Gastrocnemius medialis (tissue), 4 donors: ENCODE results near the gene ZBTB16. TPM values are rescaled to one million over a fixed set of nuclear protein-coding genes. Genes with fewer than 3 reads are reported as not detected.

Experiments used
- ATAC-seq, 2 donors: fragments of 150-250 bp; one replicate each; pipeline ENCODE4 v1.9.1; 2016
- DNase-seq, 2 donors: peaks; one replicate each; pipeline ENCODE4 v3.0.0-alpha.2; 2019
- H3K27ac ChIP-seq, 4 donors: fragments of 200-600 bp; sonication (generic); 1 replicate in 1 of 4; 2 replicates in 3 of 4; pipeline ENCODE4 v1.5.1; 2016 to 2018; ENCODE audit warnings: mild to moderate bottlenecking in 2 of 4, moderate library complexity in 1 of 4
- H3K27me3 ChIP-seq, 3 donors: fragments of 200-600 bp; sonication (generic) in 2 of 3; 1 replicate in 1 of 3; 2 replicates in 2 of 3; pipeline versions ENCODE4 v1.5.1 to v1.6.0; 2016 to 2019; ENCODE audit warnings: mild to moderate bottlenecking in 1 of 3, moderate library complexity in 1 of 3
- H3K36me3 ChIP-seq, 2 donors: fragments of 200-600 bp; sonication (generic) in 1 of 2; one replicate each; pipeline ENCODE4 v1.5.1; 2017 to 2018
- H3K4me1 ChIP-seq, 2 donors: fragments of 200-600 bp; sonication (generic) in 1 of 2; one replicate each; pipeline ENCODE4 v1.5.1; 2016 to 2017; ENCODE audit warnings: mild to moderate bottlenecking in 2 of 2
- H3K4me3 ChIP-seq, 4 donors: fragments of 200-600 bp; sonication (generic) in 3 of 4; 1 replicate in 1 of 4; 2 replicates in 3 of 4; pipeline ENCODE4 v1.5.1; 2016 to 2019; ENCODE audit warnings: mild to moderate bottlenecking in 2 of 4
- H3K9me3 ChIP-seq, 3 donors: fragments of 200-600 bp; sonication (generic) in 2 of 3; 1 replicate in 1 of 3; 2 replicates in 2 of 3; pipeline ENCODE4 v1.5.1; 2016 to 2019
- POLR2A ChIP-seq, 2 donors: fragments of 450-650 bp; IDR thresholded peaks; one replicate each; pipeline ENCODE4 v1.6.1; 2017; ENCODE audit warnings: antibody characterized with exemption in 2 of 2, mild to moderate bottlenecking in 2 of 2, moderate library complexity in 2 of 2
- in situ Hi-C, 4 donors: fragments of 200-750 bp; cut with MboI; loops; one replicate each; pipeline versions ENCODE4 v1.15.0 to v1.8.0; 2017; ENCODE audit warnings: low sequenced_read_pairs in 4 of 4
- intact Hi-C: fragments of 100-400 bp; cut with DNase I; formaldehyde crosslinking; loops from one replicate; pipeline ENCODE4 v1.15.1; 2023; ENCODE audit warnings: low total_unique reads
- total RNA-seq, 4 donors: library from RNA; depleted of rRNA; stranded (reverse); fragments of >200 nt; gene quantifications; one replicate each; pipeline versions ENCODE4 v1.1.0 to v1.2.3, GENCODE V29; 2016
- TF ChIP-seq, protein P1 (sequence below), 5 experiments: fragments of 450-650 bp in 3 of 5; fragments of 200-600 bp in 2 of 5; sonication (generic) in 2 of 5; IDR thresholded peaks in 4 of 5; conservative IDR thresholded peaks in 1 of 5; 1 replicate in 4 of 5; 2 replicates in 1 of 5; pipeline ENCODE4 v1.5.1; 2016 to 2019; ENCODE audit warnings: antibody characterized with exemption in 5 of 5, mild to moderate bottlenecking in 3 of 5, moderate library complexity in 3 of 5

Gene ZBTB16
- total RNA-seq, 4 donors from 2014 or later: 156 to 250 (median 196) TPM

DNA sequence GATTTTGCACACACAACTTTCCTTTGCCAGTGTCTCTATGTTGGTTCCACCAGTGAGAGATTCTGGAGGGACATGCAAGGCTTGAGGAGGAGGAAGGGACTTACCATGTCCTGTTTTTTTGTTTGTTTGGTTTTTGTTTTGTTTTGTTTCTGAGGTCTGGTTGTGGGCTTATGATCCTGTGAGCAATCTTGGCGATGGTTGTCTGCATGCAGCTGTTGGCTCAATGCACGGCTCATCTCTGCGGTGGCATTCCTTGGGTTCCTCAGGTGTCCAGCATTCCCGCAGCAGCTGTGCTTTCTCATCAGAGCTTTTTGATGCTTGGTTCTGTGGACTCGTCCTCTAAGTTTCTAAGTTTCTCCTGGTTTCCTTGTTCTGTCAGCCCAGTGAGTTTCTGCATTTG, 231.9 kb downstream of the ZBTB16 start:
- intact Hi-C loops (no loop called here), in situ Hi-C loops (loop anchor here in 2 of 4 donors (25.0 kb wide), 1 partner anchor 404 kb away; the partner anchor contains the start of gene USP28 (in 2 of the 2))
- no peaks in the 10 kb centered on the region for H3K9me3 ChIP-seq
- no peaks in the 10 kb centered on the region for H3K27me3 ChIP-seq
- DNase-seq (peak in 1 of 2 donors; percentile 52), ATAC-seq (peak in 1 of 2 donors; percentile 20)
- TF ChIP-seq, protein P1, sequence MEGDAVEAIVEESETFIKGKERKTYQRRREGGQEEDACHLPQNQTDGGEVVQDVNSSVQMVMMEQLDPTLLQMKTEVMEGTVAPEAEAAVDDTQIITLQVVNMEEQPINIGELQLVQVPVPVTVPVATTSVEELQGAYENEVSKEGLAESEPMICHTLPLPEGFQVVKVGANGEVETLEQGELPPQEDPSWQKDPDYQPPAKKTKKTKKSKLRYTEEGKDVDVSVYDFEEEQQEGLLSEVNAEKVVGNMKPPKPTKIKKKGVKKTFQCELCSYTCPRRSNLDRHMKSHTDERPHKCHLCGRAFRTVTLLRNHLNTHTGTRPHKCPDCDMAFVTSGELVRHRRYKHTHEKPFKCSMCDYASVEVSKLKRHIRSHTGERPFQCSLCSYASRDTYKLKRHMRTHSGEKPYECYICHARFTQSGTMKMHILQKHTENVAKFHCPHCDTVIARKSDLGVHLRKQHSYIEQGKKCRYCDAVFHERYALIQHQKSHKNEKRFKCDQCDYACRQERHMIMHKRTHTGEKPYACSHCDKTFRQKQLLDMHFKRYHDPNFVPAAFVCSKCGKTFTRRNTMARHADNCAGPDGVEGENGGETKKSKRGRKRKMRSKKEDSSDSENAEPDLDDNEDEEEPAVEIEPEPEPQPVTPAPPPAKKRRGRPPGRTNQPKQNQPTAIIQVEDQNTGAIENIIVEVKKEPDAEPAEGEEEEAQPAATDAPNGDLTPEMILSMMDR (IDR thresholded peaks at IDR 0.05 in 4 of 5, conservative IDR thresholded peaks at IDR 0.05 in 1 of 5): no peak
- no peak for TF ChIP-seq POLR2A (IDR thresholded peaks at IDR 0.05)
- H3K4me1 ChIP-seq: peaks cover 34 to 41% of the 10 kb centered on the region in 2 donors
- peak overlapping the region; percentile 54 to 83 (median 76) for H3K27ac ChIP-seq
- H3K4me3 ChIP-seq: peak overlapping the region in 3 of 4 donors; percentile 2 to 21 (median 16)
- no peaks in the 10 kb centered on the region for H3K36me3 ChIP-seq

DNA sequence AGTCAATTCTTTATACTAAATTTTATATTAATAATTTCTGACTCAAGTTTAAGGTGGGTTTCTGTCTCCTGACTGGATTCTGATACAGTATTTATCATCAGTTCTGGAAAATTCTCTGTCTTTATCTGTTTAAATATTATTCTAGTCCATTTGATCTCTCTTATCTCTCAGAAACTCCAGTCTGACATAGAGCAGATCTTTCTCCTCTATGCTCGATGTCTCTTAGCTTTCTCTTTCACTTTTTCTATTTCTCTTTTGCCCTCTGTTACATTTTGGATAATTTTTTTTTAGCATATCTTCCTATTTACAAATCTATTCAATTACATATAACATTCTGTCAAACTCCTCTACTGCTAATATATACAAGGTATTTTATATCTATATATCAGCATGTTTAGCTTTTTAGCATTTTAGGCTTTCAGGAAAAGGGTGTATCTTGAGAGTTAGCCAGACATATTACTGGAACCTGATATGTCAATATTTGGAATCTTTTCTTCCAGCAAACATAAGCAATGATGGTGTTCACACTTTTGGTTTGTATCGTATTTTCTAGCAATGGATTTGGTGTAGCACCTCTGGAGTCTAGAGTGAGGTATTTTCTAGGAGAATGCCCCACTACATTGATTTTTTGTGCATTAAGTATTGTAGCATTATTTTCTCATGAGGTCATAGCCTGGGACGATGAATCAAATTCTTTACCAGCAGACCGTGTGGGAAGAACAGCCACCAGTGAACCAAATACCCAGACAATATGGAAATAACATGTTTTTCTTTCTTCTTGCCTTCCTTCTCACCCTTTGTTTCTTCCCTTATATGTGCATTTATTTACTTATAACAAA, 232.6 kb downstream of the ZBTB16 start:
- Histone ChIP-seq H3K4me1 (peaks cover 34 to 41% of the 10 kb centered on the region in 2 donors), H3K27me3 (no peaks in the 10 kb centered on the region), H3K4me3 (peak overlapping the region in 3 of 4 donors; percentile 3 to 21 (median 16)), H3K36me3 (no peaks in the 10 kb centered on the region), H3K27ac (peak overlapping the region; percentile 54 to 83 (median 76)), H3K9me3 (no peaks in the 10 kb centered on the region)
- ATAC-seq (no peak), DNase-seq (no peak)
- in situ Hi-C loops: loop anchor here in 2 of 4 donors (25.0 kb wide), 1 partner anchor 405 kb away; the partner anchor contains the start of gene USP28 (in 2 of the 2)
- TF ChIP-seq POLR2A (IDR thresholded peaks at IDR 0.05): no peak
- TF ChIP-seq, protein P1 (IDR thresholded peaks at IDR 0.05 in 4 of 5, conservative IDR thresholded peaks at IDR 0.05 in 1 of 5): no peak
- intact Hi-C loops: no loop called here

DNA sequence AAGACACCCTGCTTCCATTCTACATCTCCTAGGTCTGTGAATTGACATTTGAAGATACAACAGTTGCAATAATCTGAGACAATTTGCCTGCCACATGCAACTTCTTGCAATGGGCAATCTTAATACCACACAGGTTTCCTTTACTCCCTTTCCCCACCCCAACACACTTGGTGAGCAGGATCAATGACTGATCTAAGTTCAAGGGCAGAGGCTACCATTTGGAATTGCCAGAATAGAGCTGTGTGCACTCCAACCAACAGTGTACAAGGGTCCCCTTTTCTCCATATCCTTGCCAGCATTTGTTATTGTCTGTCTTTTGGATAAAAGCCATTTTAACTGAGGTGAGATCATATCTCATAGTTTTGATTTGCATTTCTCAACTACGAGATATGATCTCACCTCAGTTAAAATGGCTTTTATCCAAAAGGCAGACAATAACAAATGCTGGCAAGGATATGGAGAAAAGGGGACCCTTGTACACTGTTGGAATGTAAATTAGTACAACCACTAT, 233.7 kb downstream of the ZBTB16 start:
- no peak for DNase-seq
- peak overlapping the region; percentile 68 to 83 (median 78) for H3K27ac ChIP-seq
- intact Hi-C loops: no loop called here
- no peaks in the 10 kb centered on the region for H3K9me3 ChIP-seq
- peaks cover 34 to 41% of the 10 kb centered on the region in 2 donors for H3K4me1 ChIP-seq
- no peak for ATAC-seq
- peaks cover 0 to 6% of the 10 kb centered on the region in 2 donors for H3K36me3 ChIP-seq
- in situ Hi-C loops: loop anchor here in 2 of 4 donors (25.0 kb wide), 1 partner anchor 406 kb away; the partner anchor contains the start of gene USP28 (in 2 of the 2)
- no peaks in the 10 kb centered on the region for H3K27me3 ChIP-seq
- TF ChIP-seq POLR2A (IDR thresholded peaks at IDR 0.05): no peak
- TF ChIP-seq, protein P1 (IDR thresholded peaks at IDR 0.05 in 4 of 5, conservative IDR thresholded peaks at IDR 0.05 in 1 of 5): no peak
- H3K4me3 ChIP-seq: no peak overlapping the region

DNA sequence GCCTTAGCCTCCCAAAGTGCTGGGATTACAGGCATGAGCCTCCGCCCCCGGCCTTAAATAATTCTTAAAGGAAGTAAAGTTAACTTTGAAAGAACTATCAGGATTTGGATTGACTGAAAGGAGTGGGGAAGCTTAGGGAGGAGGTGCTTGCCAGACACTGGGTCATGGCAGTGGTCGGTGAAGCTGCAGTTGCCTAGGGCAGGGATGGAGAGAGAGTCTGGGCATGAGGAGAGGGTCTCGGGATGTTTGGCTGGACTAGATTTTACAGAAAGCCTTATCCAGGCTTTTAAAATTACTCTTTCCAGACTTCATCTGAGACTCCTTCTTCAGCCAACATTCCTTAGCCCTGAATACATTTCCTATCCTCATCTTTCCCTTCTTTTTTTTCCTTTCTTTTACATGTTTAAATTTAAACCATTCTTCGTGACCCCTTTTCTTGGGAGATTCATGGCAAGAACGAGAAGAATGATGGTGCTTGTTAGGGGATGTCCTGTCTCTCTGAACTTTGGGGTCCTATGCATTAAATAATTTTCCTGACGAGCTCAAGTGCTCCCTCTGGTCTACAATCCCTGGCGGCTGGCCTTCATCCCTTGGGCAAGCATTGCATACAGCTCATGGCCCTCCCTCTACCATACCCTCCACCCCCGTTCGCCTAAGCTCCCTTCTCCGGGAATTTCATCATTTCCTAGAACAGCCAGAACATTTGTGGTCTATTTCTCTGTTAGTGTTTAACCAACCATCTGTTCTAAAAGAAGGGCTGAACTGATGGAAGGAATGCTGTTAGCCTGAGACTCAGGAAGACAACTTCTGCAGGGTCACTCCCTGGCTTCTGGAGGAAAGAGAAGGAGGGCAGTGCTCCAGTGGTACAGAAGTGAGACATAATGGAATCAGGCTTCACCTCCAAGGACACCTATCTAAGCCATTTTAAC, 236.4 kb downstream of the ZBTB16 start, which contains the start of gene NNMT:
Gene NNMT (plus strand): TSS at position 724 of the 929 bp plus-strand sequence. CDS start 158 bp downstream, at position 882.
- H3K27me3 ChIP-seq: no peaks in the 10 kb centered on the region
- H3K9me3 ChIP-seq: no peaks in the 10 kb centered on the region
- peaks cover 0 to 16% of the 10 kb centered on the region in 2 donors for H3K36me3 ChIP-seq
- intact Hi-C loops: loop anchor here (5.0 kb wide), 1 partner anchor 134 kb away; no protein-coding TSS in a partner anchor
- in situ Hi-C loops: loop anchor here in 2 of 4 donors (25.0 kb wide), 1 partner anchor 409 kb away; the partner anchor contains the start of gene USP28 (in 2 of the 2)
- ATAC-seq (peak; percentile 41 to 57), DNase-seq (peak; percentile 53 to 78)
- TF ChIP-seq, protein P1 (IDR thresholded peaks at IDR 0.05 in 4 of 5, conservative IDR thresholded peaks at IDR 0.05 in 1 of 5): no peak
- peak; percentile 55 to 78 for TF ChIP-seq POLR2A (IDR thresholded peaks at IDR 0.05)
- H3K27ac ChIP-seq: peak within 1 kb of the TSS; percentile 68 to 83 (median 78)
- peak within 1 kb of the TSS; percentile 47 to 62 (median 52) for H3K4me3 ChIP-seq
- H3K4me1 ChIP-seq: peaks cover 32 to 39% of the 10 kb centered on the region in 2 donors
